ENCODE data around the gene WDR76.
"Not testable (repeated sequence)": the region's sequence is repeated elsewhere in the genome, so short reads cannot be mapped to it uniquely, and the experiment has no call there.

Gene WDR76

GRCh38 chr15:43826508-43827341 is at the start of gene WDR76:
WDR76 (plus strand) TSS chr15:43827002; CDS start chr15:43827033, 31 bp downstream.
- DNase-seq: no peak

GRCh38 chr15:43777267-43777914 is 49.4 kb upstream of the WDR76 start:
- DNase-seq: no peak

- DNase-seq: no peak
These were observed 47.8 kb upstream of the WDR76 start for GRCh38 chr15:43779016-43779415.

- DNase-seq: no peak
These were observed 37.4 kb upstream of the WDR76 start for GRCh38 chr15:43789409-43789808.

- DNase-seq: peak; percentile 58
These were observed 34.6 kb upstream of the WDR76 start, which contains the start of gene SERF2 for GRCh38 chr15:43791993-43792760. SERF2 (plus strand) TSS chr15:43792320; CDS start chr15:43792377, 57 bp downstream.

- no peak for DNase-seq
These were observed 33.9 kb upstream of the WDR76 start for GRCh38 chr15:43792761-43793476.

GRCh38 chr15:43793647-43794046 is 33.2 kb upstream of the WDR76 start:
- DNase-seq: no peak

- DNase-seq: no peak
These were observed 32.3 kb upstream of the WDR76 start for GRCh38 chr15:43794269-43795037.

GRCh38 chr15:43795197-43795596 is 31.6 kb upstream of the WDR76 start:
- DNase-seq: no peak

GRCh38 chr15:43795997-43796396 is 30.8 kb upstream of the WDR76 start:
- DNase-seq: no peak

GRCh38 chr15:43796566-43796965 is 30.2 kb upstream of the WDR76 start:
- DNase-seq: no peak

- DNase-seq: peak; percentile 38
These were observed 27.4 kb upstream of the WDR76 start for GRCh38 chr15:43799209-43799944.

- no peak for DNase-seq
These were observed 26.9 kb upstream of the WDR76 start, which contains the start of gene SERINC4 for GRCh38 chr15:43799945-43800285. SERINC4 (minus strand) TSS chr15:43800220; CDS start chr15:43799986, 234 bp downstream.

GRCh38 chr15:43800286-43801141 is 26.3 kb upstream of the WDR76 start, which contains the start of gene HYPK:
HYPK (plus strand) TSS chr15:43800599; CDS start chr15:43800623, 24 bp downstream.
- DNase-seq: no peak

GRCh38 chr15:43802676-43803075 is 24.1 kb upstream of the WDR76 start:
- not testable (repeated sequence) for DNase-seq

GRCh38 chr15:43808435-43808950 is 18.3 kb upstream of the WDR76 start:
- no peak for DNase-seq

GRCh38 chr15:43808960-43809678 is 17.7 kb upstream of the WDR76 start:
- DNase-seq: no peak

- DNase-seq: not testable (repeated sequence)
These were observed 11.7 kb upstream of the WDR76 start for GRCh38 chr15:43815064-43815463.

- no peak for DNase-seq
These were observed 5.3 kb upstream of the WDR76 start for GRCh38 chr15:43821505-43821904.
